ENCODE measurements around the gene HS2ST1.

DNA sequence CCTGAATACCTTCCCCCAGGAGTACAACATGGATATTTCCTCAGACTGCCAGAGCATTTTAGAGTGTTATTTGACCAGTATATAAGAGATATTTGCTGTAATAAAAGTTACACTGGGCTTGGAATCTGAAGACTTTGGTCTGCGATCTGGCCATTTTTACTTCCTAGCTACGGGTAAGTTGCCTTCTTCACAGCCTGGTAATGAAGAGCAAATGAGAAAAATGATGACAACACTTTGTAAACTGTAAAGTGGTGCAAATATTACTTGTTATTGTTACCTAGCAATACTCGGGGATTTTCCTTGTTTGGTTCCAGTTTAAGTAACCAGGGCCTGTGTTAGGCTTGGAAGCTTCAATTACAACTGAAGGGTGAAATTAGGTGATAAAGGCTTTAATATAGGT lies 233.4 kb downstream of the HS2ST1 start:
- TF ChIP-seq CTCF (IDR thresholded peaks at IDR 0.05) (no peak), POLR2A (IDR thresholded peaks at IDR 0.05) (no peak)

Data from uterus (tissue), 2 donors.